AG08396 (cell line): ENCODE data around the gene PICK1.
"Not testable (repeated sequence)": the region's sequence is repeated elsewhere in the genome, so short reads cannot be mapped to it uniquely, and the experiment has no call there.

ENCODE experiments used
- DNase-seq: peaks from one replicate; pipeline ENCODE4 v3.0.0; 2012; ENCODE audit warnings: low spot score, mixed read lengths

The PICK1 gene

DNA sequence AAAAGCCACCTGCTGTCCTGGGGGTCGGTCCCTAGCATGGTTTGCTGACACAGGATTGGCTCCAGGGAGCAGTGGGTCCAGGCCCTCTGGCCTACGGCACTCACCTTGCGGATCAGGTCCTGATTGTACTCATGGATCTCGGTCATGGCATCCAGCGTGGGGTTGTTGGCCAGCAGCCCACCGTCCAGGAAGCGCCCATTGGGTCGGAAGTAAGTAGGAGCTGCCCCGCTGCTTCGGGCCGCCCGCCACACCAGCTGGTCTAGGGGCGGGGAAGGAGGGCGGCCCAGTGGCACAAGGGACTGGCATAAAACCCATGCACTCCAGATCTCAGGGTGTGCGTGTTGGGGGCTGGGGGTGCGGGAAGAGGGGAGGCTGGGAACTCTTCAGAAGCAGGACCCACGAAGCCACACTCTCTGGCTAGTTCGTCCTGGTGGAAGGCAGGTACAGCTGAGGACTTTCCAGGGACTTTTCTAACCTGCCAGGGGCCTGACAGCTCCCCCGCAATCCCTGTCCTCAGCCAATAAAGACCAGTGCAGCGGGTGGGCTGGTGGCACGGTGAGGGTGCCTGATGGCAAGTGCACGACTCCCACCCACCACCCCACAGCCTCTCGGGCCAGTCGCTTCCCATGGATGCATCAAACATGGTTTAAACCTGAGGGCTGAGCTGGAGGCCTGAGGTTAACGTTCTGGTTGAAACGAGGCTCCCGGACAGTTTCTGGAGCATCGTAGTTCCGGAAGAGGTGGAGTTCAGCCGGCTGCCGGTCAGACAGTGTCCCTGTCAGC, 58.4 kb downstream of the PICK1 start:
- DNase-seq, result no peak

DNA sequence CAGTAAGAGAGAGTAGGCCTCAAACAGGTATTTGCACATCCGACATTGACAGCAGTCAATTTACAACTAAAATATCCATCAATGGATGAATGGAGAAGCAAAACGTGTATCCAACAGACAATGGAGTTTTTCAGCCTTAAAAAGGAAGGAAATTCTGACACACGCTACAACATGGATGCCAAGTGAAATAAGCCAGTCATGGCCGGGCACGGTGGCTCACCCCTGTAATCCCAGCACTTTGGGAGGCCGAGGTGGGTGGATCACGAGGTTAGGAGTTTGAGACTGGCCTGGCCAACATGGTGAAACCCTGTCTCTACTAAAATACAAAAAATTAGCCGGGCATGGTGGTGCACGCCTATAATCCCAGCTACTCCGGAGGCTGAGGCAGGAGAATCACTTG, 60.4 kb downstream of the PICK1 start:
- DNase-seq, result not testable (repeated sequence)

DNA sequence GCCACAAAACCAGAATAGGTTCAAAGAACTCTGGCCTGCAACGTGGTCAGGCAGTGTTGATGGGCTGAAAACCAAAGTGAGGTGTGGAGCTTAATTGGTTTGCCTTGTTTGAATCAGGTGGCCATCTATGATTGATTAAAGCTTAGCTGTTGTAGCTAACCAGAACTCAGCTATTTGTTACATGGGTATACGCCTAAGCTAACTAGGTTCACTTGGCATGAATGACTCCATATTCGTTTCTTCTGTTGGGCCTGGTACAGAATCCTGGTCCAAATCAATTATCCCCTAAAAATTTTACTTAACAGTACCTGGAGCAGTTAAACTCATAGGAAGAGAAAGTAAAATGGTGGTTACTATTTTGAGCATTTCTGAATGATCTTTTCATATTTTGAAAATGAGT, 61.0 kb downstream of the PICK1 start:
- no peak for DNase-seq

DNA sequence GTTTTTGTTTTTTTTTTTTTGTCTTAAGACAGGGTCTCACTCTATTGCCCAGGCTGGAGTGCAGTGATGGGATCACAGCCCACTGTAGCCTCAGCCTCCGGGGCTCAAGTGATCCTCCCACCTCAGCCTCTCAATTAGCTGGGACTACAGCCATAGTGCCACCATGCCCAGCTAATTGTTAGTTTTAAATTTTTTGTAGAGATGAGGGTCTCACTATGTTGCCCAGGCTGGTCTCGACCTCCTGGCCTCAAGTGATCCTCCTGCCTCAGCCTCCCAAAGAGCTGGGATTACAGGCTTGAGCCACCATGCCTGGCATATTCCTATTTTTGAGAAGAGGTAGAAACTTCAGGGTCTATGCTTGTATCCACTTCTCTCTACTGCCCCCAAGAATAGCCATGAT, 61.5 kb downstream of the PICK1 start:
- not testable (repeated sequence) for DNase-seq

DNA sequence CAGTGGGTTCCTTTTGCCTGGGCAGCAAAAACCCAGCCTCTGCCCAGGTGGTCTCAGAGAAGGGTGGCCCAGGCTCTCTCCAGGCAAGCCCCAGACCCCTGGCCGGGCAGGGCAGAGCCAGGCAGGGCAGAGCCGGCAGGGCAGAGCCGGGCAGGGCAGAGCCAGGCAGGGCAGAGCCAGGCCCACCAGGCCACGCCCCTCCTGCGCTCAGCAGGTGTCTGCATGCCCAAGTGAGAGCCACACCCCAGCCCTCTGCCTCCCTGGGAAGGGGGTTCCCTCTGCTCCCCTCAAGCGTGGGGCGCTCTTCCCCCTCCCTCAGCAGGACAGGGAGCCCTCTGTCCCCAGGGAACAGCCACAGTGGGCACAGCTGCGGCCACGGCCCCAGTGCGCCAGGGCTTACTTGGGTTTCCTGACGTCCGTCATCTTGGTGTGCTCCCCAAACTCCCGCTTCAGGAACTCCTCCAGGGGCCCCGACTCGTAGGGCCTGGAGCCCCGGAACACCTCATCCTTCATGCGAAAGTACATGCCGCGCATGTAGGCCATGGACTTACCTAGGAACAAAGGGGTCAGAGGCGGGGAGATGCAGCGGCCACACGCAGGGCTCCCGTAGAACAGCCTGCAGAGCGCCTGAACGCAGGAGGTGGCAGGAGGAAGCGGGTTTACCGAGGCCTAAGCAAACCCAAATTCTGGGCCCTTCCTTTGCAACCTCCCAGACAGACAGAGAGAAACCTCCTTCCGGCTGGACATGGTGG, 63.3 kb downstream of the PICK1 start:
- no peak for DNase-seq

DNA sequence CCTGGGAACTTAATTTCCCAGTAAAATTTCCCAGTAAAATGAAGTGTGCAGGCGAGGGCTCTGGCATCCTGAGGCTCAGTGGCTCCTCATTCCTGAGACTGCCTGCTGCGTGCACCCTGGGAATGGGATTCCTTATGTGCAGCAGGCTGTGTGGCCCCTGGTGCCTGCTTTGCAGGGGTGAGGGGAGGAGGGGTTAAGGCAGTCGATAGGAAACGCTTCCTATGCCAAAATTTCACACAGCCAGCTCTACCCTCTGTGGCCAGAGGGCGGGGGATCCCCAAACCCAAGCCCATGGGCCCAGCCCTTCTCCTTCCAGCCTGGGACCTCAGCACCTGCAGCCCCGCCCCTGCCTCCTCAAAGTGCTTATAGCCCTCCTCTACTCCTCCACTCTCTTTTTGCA, 65.4 kb downstream of the PICK1 start:
- no peak for DNase-seq

DNA sequence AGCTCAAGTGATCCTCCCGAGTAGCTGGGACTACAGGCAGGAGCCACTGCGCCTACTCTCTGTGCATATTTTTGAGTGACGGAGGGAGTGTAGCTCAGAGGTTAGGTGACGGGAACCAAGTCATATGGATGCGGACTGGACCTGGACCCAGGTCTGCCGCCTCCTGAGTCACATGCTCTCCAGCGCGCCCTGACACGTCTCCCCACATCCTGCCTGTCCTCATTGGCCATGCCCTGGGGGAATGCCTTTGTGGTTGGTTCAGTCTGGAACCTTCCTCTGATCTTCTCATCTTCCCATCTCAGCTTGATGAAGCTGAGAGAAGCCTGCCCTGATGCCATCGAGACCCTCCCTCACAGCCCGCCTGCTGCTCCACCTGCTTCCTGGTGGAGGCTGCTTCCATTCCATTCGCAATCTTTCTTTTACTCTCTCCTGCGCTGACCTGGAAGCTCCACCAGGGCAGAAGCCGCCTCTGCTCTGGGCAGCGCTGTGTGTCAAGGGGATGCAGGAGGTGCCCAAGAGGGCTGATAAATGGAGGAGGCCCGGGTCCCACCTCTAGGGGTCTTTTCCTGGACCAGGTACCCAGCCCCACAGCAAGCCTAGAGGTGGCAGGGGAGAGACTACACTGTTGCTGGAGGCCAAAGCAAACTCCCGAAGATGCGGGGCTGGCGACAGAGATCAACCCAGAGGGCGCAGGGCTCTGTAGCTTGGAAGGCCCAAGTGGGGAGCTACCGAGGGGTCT, 67.2 kb downstream of the PICK1 start:
- DNase-seq, result no peak

DNA sequence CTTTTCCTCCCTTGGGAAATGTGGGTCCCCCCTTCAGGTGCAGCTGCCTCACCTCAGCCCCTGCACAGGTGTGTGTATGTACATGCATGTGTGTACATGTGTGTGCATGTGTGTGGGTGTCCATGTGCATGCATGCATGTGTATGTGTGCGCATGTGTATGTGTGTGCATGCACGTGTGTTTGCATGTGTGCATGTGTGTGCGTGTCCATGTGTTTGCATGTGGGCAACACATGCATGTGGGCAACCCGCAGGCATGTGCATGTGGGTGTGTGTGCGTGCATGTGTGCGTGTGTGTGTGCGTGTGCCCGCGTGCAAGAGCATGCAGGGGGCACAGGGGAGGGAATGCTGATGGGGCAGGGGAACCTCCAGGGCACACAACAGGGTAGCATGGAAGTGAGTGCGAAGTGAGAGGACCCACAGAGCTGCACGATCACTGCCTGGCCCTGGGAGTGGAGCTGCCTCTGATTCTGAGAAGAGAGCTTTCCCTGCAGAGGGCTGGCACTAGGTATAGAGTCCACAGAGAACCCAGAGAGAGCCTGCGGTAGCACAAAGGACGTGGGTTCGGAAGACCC, 67.9 kb downstream of the PICK1 start:
- DNase-seq, result no peak
